ENCODE measurements around the gene TMEM229A.

DNA sequence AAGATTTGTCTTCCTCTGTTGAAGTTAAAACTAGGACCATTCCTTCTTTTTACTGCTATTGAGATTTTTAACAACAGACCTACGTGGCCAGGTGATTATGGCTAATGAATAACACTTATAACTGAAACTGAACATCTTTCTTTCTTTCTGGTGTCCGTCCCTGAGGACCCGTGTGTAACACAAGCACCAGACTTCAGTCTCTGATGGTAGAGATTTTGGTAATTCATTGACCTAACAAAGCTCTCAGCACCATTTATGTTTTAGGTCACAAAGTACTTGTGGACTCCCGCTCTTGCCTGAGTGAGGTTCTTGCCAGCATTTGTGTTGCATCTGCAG, 40.4 kb upstream of the TMEM229A start:
- TF ChIP-seq, protein P1, sequence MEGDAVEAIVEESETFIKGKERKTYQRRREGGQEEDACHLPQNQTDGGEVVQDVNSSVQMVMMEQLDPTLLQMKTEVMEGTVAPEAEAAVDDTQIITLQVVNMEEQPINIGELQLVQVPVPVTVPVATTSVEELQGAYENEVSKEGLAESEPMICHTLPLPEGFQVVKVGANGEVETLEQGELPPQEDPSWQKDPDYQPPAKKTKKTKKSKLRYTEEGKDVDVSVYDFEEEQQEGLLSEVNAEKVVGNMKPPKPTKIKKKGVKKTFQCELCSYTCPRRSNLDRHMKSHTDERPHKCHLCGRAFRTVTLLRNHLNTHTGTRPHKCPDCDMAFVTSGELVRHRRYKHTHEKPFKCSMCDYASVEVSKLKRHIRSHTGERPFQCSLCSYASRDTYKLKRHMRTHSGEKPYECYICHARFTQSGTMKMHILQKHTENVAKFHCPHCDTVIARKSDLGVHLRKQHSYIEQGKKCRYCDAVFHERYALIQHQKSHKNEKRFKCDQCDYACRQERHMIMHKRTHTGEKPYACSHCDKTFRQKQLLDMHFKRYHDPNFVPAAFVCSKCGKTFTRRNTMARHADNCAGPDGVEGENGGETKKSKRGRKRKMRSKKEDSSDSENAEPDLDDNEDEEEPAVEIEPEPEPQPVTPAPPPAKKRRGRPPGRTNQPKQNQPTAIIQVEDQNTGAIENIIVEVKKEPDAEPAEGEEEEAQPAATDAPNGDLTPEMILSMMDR (IDR thresholded peaks at IDR 0.05): no peak
- no peak for TF ChIP-seq POLR2A (IDR thresholded peaks at IDR 0.05)

Measured in thyroid gland (tissue), 4 donors.